ENCODE measurements around the gene ELP5. TPM values are rescaled to one million over a fixed set of nuclear protein-coding genes. Genes with fewer than 3 reads are reported as not detected.

ELP5 gene
- total and polyA plus RNA-seq, 5 donors = 37.9 to 100 (median 75.6) TPM

- Histone ChIP-seq H3K4me3 (ENCODE audit: low read length) (no peak overlapping the region), H3K27ac (ENCODE audit: low read length) (peak overlapping the region; percentile 30), H3K4me1 (ENCODE audit: control insufficient read depth, insufficient read depth, low read length) (peaks cover 6% of the 10 kb centered on the region), H3K27me3 (ENCODE audit: control insufficient read depth, insufficient read depth) (no peaks in the 10 kb centered on the region), H3K9me3 (ENCODE audit: control insufficient read depth, low read length) (no peaks in the 10 kb centered on the region)
- DNase-seq (no peak), ATAC-seq (peak in 1 of 2 donors; percentile 3)
- WGBS = 57% methylated on average over 11 of the region's 11 CpGs
- intact Hi-C loops (cut with DNase I) = loop anchor here in 1 of 4 donors (10.0 kb wide), 1 partner anchor 54 kb away; no protein-coding TSS in a partner anchor
Measured at GRCh38 chr17:7290685-7291084, 38.7 kb downstream of the ELP5 start.

GRCh38 chr17:7292194-7292593, 40.2 kb downstream of the ELP5 start:
- intact Hi-C loops (cut with DNase I) = loop anchor here in 1 of 4 donors (10.0 kb wide), 1 partner anchor 53 kb away; no protein-coding TSS in a partner anchor
- H3K4me1 ChIP-seq (ENCODE audit: control insufficient read depth, insufficient read depth, low read length) = peaks cover 12% of the 10 kb centered on the region

GRCh38 chr17:7292729-7293128, 40.7 kb downstream of the ELP5 start:
- Histone ChIP-seq H3K4me3 (ENCODE audit: low read length) (no peak overlapping the region), H3K9me3 (ENCODE audit: control insufficient read depth, low read length) (no peaks in the 10 kb centered on the region), H3K27ac (ENCODE audit: low read length) (no peak overlapping the region), H3K27me3 (ENCODE audit: control insufficient read depth, insufficient read depth) (no peaks in the 10 kb centered on the region), H3K4me1 (ENCODE audit: control insufficient read depth, insufficient read depth, low read length) (peaks cover 12% of the 10 kb centered on the region)
- no peak for ATAC-seq
- peak in 1 of 3 donors; percentile 79 for DNase-seq
- WGBS = 20% methylated on average over 6 of the region's 6 CpGs
- intact Hi-C loops (cut with DNase I) = loop anchor here in 1 of 4 donors (10.0 kb wide), 1 partner anchor 52 kb away; no protein-coding TSS in a partner anchor

More at GRCh38 chr17:7292194-7292593, 40.2 kb downstream of the ELP5 start:
- no peak for DNase-seq
- ATAC-seq = no peak
- H3K27me3 ChIP-seq (ENCODE audit: control insufficient read depth, insufficient read depth) = no peaks in the 10 kb centered on the region
- WGBS = 87% methylated on average over 2 of the region's 2 CpGs
- no peaks in the 10 kb centered on the region for H3K9me3 ChIP-seq (ENCODE audit: control insufficient read depth, low read length)
- H3K27ac ChIP-seq (ENCODE audit: low read length) = no peak overlapping the region
- H3K4me3 ChIP-seq (ENCODE audit: low read length) = no peak overlapping the region

GRCh38 chr17:7293159-7293558, 41.1 kb downstream of the ELP5 start:
- no peak overlapping the region for H3K27ac ChIP-seq (ENCODE audit: low read length)
- no peak overlapping the region for H3K4me3 ChIP-seq (ENCODE audit: low read length)
- H3K4me1 ChIP-seq (ENCODE audit: control insufficient read depth, insufficient read depth, low read length) = peaks cover 12% of the 10 kb centered on the region
- intact Hi-C loops (cut with DNase I) = loop anchor here in 1 of 4 donors (10.0 kb wide), 1 partner anchor 52 kb away; no protein-coding TSS in a partner anchor
- ATAC-seq (no peak), DNase-seq (peak in 2 of 3 donors; percentile 41 to 57)
- 72% methylated on average over 11 of the region's 11 CpGs for WGBS
- no peaks in the 10 kb centered on the region for H3K9me3 ChIP-seq (ENCODE audit: control insufficient read depth, low read length)
- no peaks in the 10 kb centered on the region for H3K27me3 ChIP-seq (ENCODE audit: control insufficient read depth, insufficient read depth)

- Histone ChIP-seq H3K9me3 (ENCODE audit: control insufficient read depth, low read length) (no peaks in the 10 kb centered on the region), H3K4me3 (ENCODE audit: low read length) (peak overlapping the region; percentile 34), H3K4me1 (ENCODE audit: control insufficient read depth, insufficient read depth, low read length) (peaks cover 12% of the 10 kb centered on the region), H3K27me3 (ENCODE audit: control insufficient read depth, insufficient read depth) (no peaks in the 10 kb centered on the region), H3K27ac (ENCODE audit: low read length) (no peak overlapping the region)
- 6% methylated on average over 74 of the region's 75 CpGs for WGBS
- DNase-seq (peak in 2 of 3 donors; percentile 54 to 78), ATAC-seq (no peak)
- intact Hi-C loops (cut with DNase I) = loop anchor here in 1 of 4 donors (10.0 kb wide), 1 partner anchor 51 kb away; no protein-coding TSS in a partner anchor
Measured at GRCh38 chr17:7293816-7294613, 42.0 kb downstream of the ELP5 start.

GRCh38 chr17:7294614-7295153, 42.7 kb downstream of the ELP5 start, which contains the start of gene YBX2:
TSS of gene YBX2 (minus strand) at chr17:7294639. CDS start at chr17:7294500, 139 bp downstream.
- no peak within 1 kb of the TSS for H3K27ac ChIP-seq (ENCODE audit: low read length)
- intact Hi-C loops (cut with DNase I) = loop anchor here in 1 of 4 donors (10.0 kb wide), 1 partner anchor 50 kb away; no protein-coding TSS in a partner anchor
- 3% methylated on average over 57 of the region's 57 CpGs for WGBS
- ATAC-seq (peak; percentile 39 to 49), DNase-seq (peak; percentile 65 to 90 (median 83))
- H3K4me3 ChIP-seq (ENCODE audit: low read length) = peak within 1 kb of the TSS; percentile 34
- H3K9me3 ChIP-seq (ENCODE audit: control insufficient read depth, low read length) = no peaks in the 10 kb centered on the region
- H3K4me1 ChIP-seq (ENCODE audit: control insufficient read depth, insufficient read depth, low read length) = peaks cover 12% of the 10 kb centered on the region
- no peaks in the 10 kb centered on the region for H3K27me3 ChIP-seq (ENCODE audit: control insufficient read depth, insufficient read depth)

GRCh38 chr17:7295230-7296180, 43.5 kb downstream of the ELP5 start:
- H3K4me1 ChIP-seq (ENCODE audit: control insufficient read depth, insufficient read depth, low read length) = peaks cover 12% of the 10 kb centered on the region
- H3K27ac ChIP-seq (ENCODE audit: low read length) = peak overlapping the region; percentile 71
- peak in 1 of 3 donors; percentile 29 for DNase-seq
- H3K4me3 ChIP-seq (ENCODE audit: low read length) = no peak overlapping the region
- WGBS = 59% methylated on average over 42 of the region's 42 CpGs
- intact Hi-C loops (cut with DNase I) = loop anchor here (1.0 to 10.0 kb wide), 3 partner anchors 15 to 49 kb away; partner anchors contain the start of gene SLC2A4 (in 2 of the 4)
- H3K27me3 ChIP-seq (ENCODE audit: control insufficient read depth, insufficient read depth) = no peaks in the 10 kb centered on the region
- ATAC-seq = no peak
- no peaks in the 10 kb centered on the region for H3K9me3 ChIP-seq (ENCODE audit: control insufficient read depth, low read length)

- peak overlapping the region; percentile 71 for H3K27ac ChIP-seq (ENCODE audit: low read length)
- WGBS = 3% methylated on average over 51 of the region's 51 CpGs
Measured at GRCh38 chr17:7296189-7296861, 44.3 kb downstream of the ELP5 start.

GRCh38 chr17:7304179-7304578, 52.2 kb downstream of the ELP5 start:
- intact Hi-C loops (cut with DNase I) = no loop called here
- Histone ChIP-seq H3K9me3 (ENCODE audit: control insufficient read depth, low read length) (no peaks in the 10 kb centered on the region), H3K27ac (ENCODE audit: low read length) (no peak overlapping the region), H3K4me1 (ENCODE audit: control insufficient read depth, insufficient read depth, low read length) (peaks cover 3% of the 10 kb centered on the region), H3K27me3 (ENCODE audit: control insufficient read depth, insufficient read depth) (no peaks in the 10 kb centered on the region), H3K4me3 (ENCODE audit: low read length) (no peak overlapping the region)
- ATAC-seq = no peak
- DNase-seq = peak in 1 of 3 donors; percentile 17
- 96% methylated on average over 7 of the region's 7 CpGs for WGBS

More at GRCh38 chr17:7296189-7296861, 44.3 kb downstream of the ELP5 start:
- peak; percentile 86 to 95 (median 94) for DNase-seq
- Histone ChIP-seq H3K4me1 (ENCODE audit: control insufficient read depth, insufficient read depth, low read length) (peaks cover 12% of the 10 kb centered on the region), H3K9me3 (ENCODE audit: control insufficient read depth, low read length) (no peaks in the 10 kb centered on the region), H3K27me3 (ENCODE audit: control insufficient read depth, insufficient read depth) (no peaks in the 10 kb centered on the region), H3K4me3 (ENCODE audit: low read length) (no peak overlapping the region)
- peak; percentile 83 to 84 for ATAC-seq
- intact Hi-C loops (cut with DNase I) = loop anchor here (1.0 to 10.0 kb wide), 3 partner anchors 16 to 48 kb away; partner anchors contain the start of gene SLC2A4 (in 2 of the 4)

Data from right cardiac atrium (tissue), 5 donors.